OCI-LY3 (cell line): Measurements from ENCODE around the gene WNT2.

Experiments
- CTCF ChIP-seq: fragments of 200-600, 300-600 bp; sonication (generic); IDR thresholded peaks from 2 replicates; pipeline ENCODE4 v1.5.1; 2014; ENCODE audit warnings: antibody characterized with exemption, low read length, low read depth
- EZH2phosphoT487 ChIP-seq: fragments of 200-600 bp; shearing (Covaris generic); IDR thresholded peaks from 2 replicates; pipeline ENCODE4 v1.6.1; 2018; ENCODE audit warnings: antibody characterized with exemption, mixed run types, low read depth

GRCh38 chr7:117262546-117262945, 60.3 kb downstream of the WNT2 start:
- no peak for TF ChIP-seq EZH2phosphoT487
- no peak for TF ChIP-seq CTCF
